ENCODE results near the gene SULT2A1. TPM values are rescaled to one million over a fixed set of nuclear protein-coding genes. Genes with fewer than 3 reads are reported as not detected.
"Not testable (repeated sequence)": the region's sequence is repeated elsewhere in the genome, so short reads cannot be mapped to it uniquely, and the experiment has no call there.

SULT2A1 gene
- total and polyA plus RNA-seq, 2 of the 8 experiments (the other 6 are each of a cell fraction or from before 2014, with no cell fraction given) = not detected

GRCh38 chr19:47858646-47859285, 27.3 kb downstream of the SULT2A1 start, which contains the start of gene TPRX2:
Gene TPRX2 (plus strand): TSS chr19:47859235. CDS start chr19:47859247, 12 bp downstream.
- H3K23me2 ChIP-seq (ENCODE audit: low read depth, low read length); H3K79me2 ChIP-seq (ENCODE audit: control insufficient read depth in 1 of 2, insufficient read depth in 2 of 2, low read length in 2 of 2); H2BK120ac ChIP-seq (replicated peaks; ENCODE audit: low read depth, low read length); H2BK15ac ChIP-seq (ENCODE audit: low read length); H3K79me1 ChIP-seq (ENCODE audit: low read depth, low read length); H2BK20ac ChIP-seq (ENCODE audit: low read length); H2BK12ac ChIP-seq (ENCODE audit: low read depth, low read length); H3K56ac ChIP-seq (replicated peaks; ENCODE audit: insufficient read length, low read depth, low read length); DNase-seq (ENCODE audit: low read depth in 1 of 2, low spot score in 2 of 2); H3K4me2 ChIP-seq (ENCODE audit: insufficient read depth in 1 of 2, low read depth in 2 of 2, low read length in 2 of 2); H3K9ac ChIP-seq (replicated peaks in 1 of 4; ENCODE audit: extremely low read depth in 1 of 4, low read depth in 3 of 4, low read length in 3 of 4); H3K4ac ChIP-seq (replicated peaks; ENCODE audit: insufficient read length, low read depth, low read length); H4K91ac ChIP-seq (replicated peaks; ENCODE audit: insufficient read length, low read length); H4K20me1 ChIP-seq (replicated peaks in 1 of 2; ENCODE audit: control insufficient read depth in 1 of 2, insufficient read depth in 2 of 2, low read length in 2 of 2); H2AFZ ChIP-seq (ENCODE audit: low read length); H3K4me3 ChIP-seq (ENCODE audit: extremely low read depth in 1 of 4, insufficient read depth in 2 of 4, low read depth in 3 of 4, low read length in 4 of 4); H4K5ac ChIP-seq (ENCODE audit: insufficient read length, low read depth, low read length); H2BK5ac ChIP-seq (ENCODE audit: low read depth, low read length); H2AK5ac ChIP-seq (ENCODE audit: low read depth, low read length); H3K23ac ChIP-seq (ENCODE audit: insufficient read length); H3K27ac ChIP-seq (ENCODE audit: low read depth, low read length); H3K36me3 ChIP-seq (ENCODE audit: control insufficient read depth in 2 of 4, insufficient read depth in 4 of 4, low read length in 3 of 4); H3K14ac ChIP-seq (ENCODE audit: insufficient read length); H3K18ac ChIP-seq (ENCODE audit: extremely low read depth, low read length); H3K27me3 ChIP-seq (replicated peaks in 1 of 4; ENCODE audit: control insufficient read depth in 3 of 4, extremely low read depth in 1 of 4, insufficient read depth in 3 of 4, low read length in 3 of 4); H3K4me1 ChIP-seq (replicated peaks in 1 of 4; ENCODE audit: control insufficient read depth in 3 of 4, insufficient read depth in 4 of 4, low read length in 3 of 4); H4K8ac ChIP-seq (ENCODE audit: extremely low read depth, insufficient read depth, low read length); H3K9me3 ChIP-seq (ENCODE audit: insufficient read depth in 2 of 2, low read depth in 1 of 2, low read length in 1 of 2); FAIRE-seq: not testable (repeated sequence)
- 84% methylated on average over 7 of the region's 9 CpGs; no CpG with 5 or more reads in 1 of the 2 experiments for WGBS, 2 experiments (ENCODE audit: extremely low coverage in 1 of 2, insufficient coverage in 1 of 2, insufficient read length in 1 of 2, insufficient replicate concordance in 2 of 2, low coverage in 1 of 2, low lambda C conversion rate in 2 of 2, missing lambda C conversion rate in 1 of 2)
- CTCF ChIA-PET (ENCODE audit: partially characterized antibody) = interaction anchor here (1.7 kb wide), 1 partner anchor 64 kb away, joined by 5 read pairs; no protein-coding TSS in a partner anchor
- POLR2A ChIA-PET (ENCODE audit: partially characterized antibody) = interaction anchor here (0.7 kb wide), 1 partner anchor 10 kb away, joined by 3 read pairs; no protein-coding TSS in a partner anchor

GRCh38 chr19:47858231-47858630, 27.9 kb downstream of the SULT2A1 start:
- not testable (repeated sequence) for H3K27ac ChIP-seq (ENCODE audit: low read depth, low read length); H4K5ac ChIP-seq (ENCODE audit: insufficient read length, low read depth, low read length); H3K9ac ChIP-seq (replicated peaks in 1 of 4; ENCODE audit: extremely low read depth in 1 of 4, low read depth in 3 of 4, low read length in 3 of 4); H2BK20ac ChIP-seq (ENCODE audit: low read length); H3K56ac ChIP-seq (replicated peaks; ENCODE audit: insufficient read length, low read depth, low read length); H3K79me1 ChIP-seq (ENCODE audit: low read depth, low read length); H3K36me3 ChIP-seq (ENCODE audit: control insufficient read depth in 2 of 4, insufficient read depth in 4 of 4, low read length in 3 of 4); H2BK15ac ChIP-seq (ENCODE audit: low read length); H4K8ac ChIP-seq (ENCODE audit: extremely low read depth, insufficient read depth, low read length); H3K14ac ChIP-seq (ENCODE audit: insufficient read length); H3K4ac ChIP-seq (replicated peaks; ENCODE audit: insufficient read length, low read depth, low read length); H3K79me2 ChIP-seq (ENCODE audit: control insufficient read depth in 1 of 2, insufficient read depth in 2 of 2, low read length in 2 of 2); FAIRE-seq; H3K4me1 ChIP-seq (replicated peaks in 1 of 4; ENCODE audit: control insufficient read depth in 3 of 4, insufficient read depth in 4 of 4, low read length in 3 of 4); H3K4me2 ChIP-seq (ENCODE audit: insufficient read depth in 1 of 2, low read depth in 2 of 2, low read length in 2 of 2); H3K18ac ChIP-seq (ENCODE audit: extremely low read depth, low read length); H4K20me1 ChIP-seq (replicated peaks in 1 of 2; ENCODE audit: control insufficient read depth in 1 of 2, insufficient read depth in 2 of 2, low read length in 2 of 2); H3K9me3 ChIP-seq (ENCODE audit: insufficient read depth in 2 of 2, low read depth in 1 of 2, low read length in 1 of 2); H2BK120ac ChIP-seq (replicated peaks; ENCODE audit: low read depth, low read length); H2AFZ ChIP-seq (ENCODE audit: low read length); H3K23ac ChIP-seq (ENCODE audit: insufficient read length); H3K27me3 ChIP-seq (replicated peaks in 1 of 4; ENCODE audit: control insufficient read depth in 3 of 4, extremely low read depth in 1 of 4, insufficient read depth in 3 of 4, low read length in 3 of 4); H2AK5ac ChIP-seq (ENCODE audit: low read depth, low read length); H4K91ac ChIP-seq (replicated peaks; ENCODE audit: insufficient read length, low read length); H3K4me3 ChIP-seq (ENCODE audit: extremely low read depth in 1 of 4, insufficient read depth in 2 of 4, low read depth in 3 of 4, low read length in 4 of 4); DNase-seq (ENCODE audit: low read depth in 1 of 2, low spot score in 2 of 2); H3K23me2 ChIP-seq (ENCODE audit: low read depth, low read length); H2BK12ac ChIP-seq (ENCODE audit: low read depth, low read length); H2BK5ac ChIP-seq (ENCODE audit: low read depth, low read length)
- WGBS, 2 experiments (ENCODE audit: extremely low coverage in 1 of 2, insufficient coverage in 1 of 2, insufficient read length in 1 of 2, insufficient replicate concordance in 2 of 2, low coverage in 1 of 2, low lambda C conversion rate in 2 of 2, missing lambda C conversion rate in 1 of 2) = 94% methylated on average over 9 of the region's 9 CpGs; no CpG with 5 or more reads in 1 of the 2 experiments
- ChIA-PET POLR2A (ENCODE audit: partially characterized antibody) (interaction anchor here (0.7 kb wide), 1 partner anchor 9 kb away, joined by 3 read pairs; no protein-coding TSS in a partner anchor), CTCF (ENCODE audit: partially characterized antibody) (interaction anchor here (0.6 to 1.7 kb wide), 5 partner anchors 10 to 146 kb away, joined by 3 to 5 read pairs (median 3); no protein-coding TSS in a partner anchor)
